Medulla oblongata (tissue), 1 donor: ENCODE data around the gene GLCCI1.
"Not testable (repeated sequence)": the region's sequence is repeated elsewhere in the genome, so short reads cannot be mapped to it uniquely, and the experiment has no call there.

Source experiments
- DNase-seq: peaks from one replicate; pipeline ENCODE4 v3.0.0-alpha.2; 2015; ENCODE audit errors: extremely low spot score

GLCCI1 gene

GRCh38 chr7:7989616-7990440, 21.2 kb downstream of the GLCCI1 start:
- DNase-seq = no peak

- DNase-seq = no peak
These were observed 21.8 kb downstream of the GLCCI1 start for GRCh38 chr7:7990441-7990761.

GRCh38 chr7:7992506-7992905, 23.9 kb downstream of the GLCCI1 start:
- no peak for DNase-seq

- DNase-seq = not testable (repeated sequence)
These were observed 26.8 kb downstream of the GLCCI1 start for GRCh38 chr7:7995348-7995747.

- no peak for DNase-seq
These were observed 28.0 kb downstream of the GLCCI1 start for GRCh38 chr7:7996568-7996967.

- DNase-seq = no peak
These were observed 31.8 kb downstream of the GLCCI1 start for GRCh38 chr7:8000315-8000941.

- DNase-seq = no peak
These were observed 34.5 kb downstream of the GLCCI1 start for GRCh38 chr7:8003077-8003476.

- DNase-seq = no peak
These were observed 36.7 kb downstream of the GLCCI1 start for GRCh38 chr7:8005279-8005678.

- DNase-seq = no peak
These were observed 45.8 kb downstream of the GLCCI1 start for GRCh38 chr7:8014399-8014798.

GRCh38 chr7:8015100-8015745, 46.6 kb downstream of the GLCCI1 start:
- DNase-seq = no peak

- no peak for DNase-seq
These were observed 47.1 kb downstream of the GLCCI1 start for GRCh38 chr7:8015746-8016120.

- DNase-seq = no peak
These were observed 48.8 kb downstream of the GLCCI1 start for GRCh38 chr7:8017423-8017822.

GRCh38 chr7:8018961-8019360, 50.4 kb downstream of the GLCCI1 start:
- DNase-seq = no peak

GRCh38 chr7:8022628-8023027, 54.0 kb downstream of the GLCCI1 start:
- no peak for DNase-seq

GRCh38 chr7:8035192-8035591, 66.6 kb downstream of the GLCCI1 start:
- no peak for DNase-seq

- DNase-seq = no peak
These were observed 67.3 kb downstream of the GLCCI1 start for GRCh38 chr7:8035647-8036518.

GRCh38 chr7:8037151-8037550, 68.6 kb downstream of the GLCCI1 start:
- DNase-seq = no peak

GRCh38 chr7:8040768-8041369, 72.3 kb downstream of the GLCCI1 start:
- DNase-seq = no peak

GRCh38 chr7:8042796-8043535, 74.4 kb downstream of the GLCCI1 start:
- no peak for DNase-seq

GRCh38 chr7:8044761-8045430, 76.3 kb downstream of the GLCCI1 start:
- DNase-seq = no peak
